ENCODE results near the gene SPATA31E1.
"Not testable (repeated sequence)": the region's sequence is repeated elsewhere in the genome, so short reads cannot be mapped to it uniquely, and the experiment has no call there.

Gene SPATA31E1

GRCh38 chr9:87882627-87883026, at the start of gene SPATA31E1:
Gene SPATA31E1, plus strand, starts transcription at chr9:87882877. Its CDS starts 15 bp downstream, at chr9:87882892.
- no peak for DNase-seq

GRCh38 chr9:87834357-87834756, 48.3 kb upstream of the SPATA31E1 start:
- no peak for DNase-seq

- no peak for DNase-seq
Measured at GRCh38 chr9:87836536-87836935, 46.1 kb upstream of the SPATA31E1 start.

GRCh38 chr9:87836951-87837705, 45.5 kb upstream of the SPATA31E1 start:
- DNase-seq: no peak

- no peak for DNase-seq
Measured at GRCh38 chr9:87840134-87840533, 42.5 kb upstream of the SPATA31E1 start.

DNA sequence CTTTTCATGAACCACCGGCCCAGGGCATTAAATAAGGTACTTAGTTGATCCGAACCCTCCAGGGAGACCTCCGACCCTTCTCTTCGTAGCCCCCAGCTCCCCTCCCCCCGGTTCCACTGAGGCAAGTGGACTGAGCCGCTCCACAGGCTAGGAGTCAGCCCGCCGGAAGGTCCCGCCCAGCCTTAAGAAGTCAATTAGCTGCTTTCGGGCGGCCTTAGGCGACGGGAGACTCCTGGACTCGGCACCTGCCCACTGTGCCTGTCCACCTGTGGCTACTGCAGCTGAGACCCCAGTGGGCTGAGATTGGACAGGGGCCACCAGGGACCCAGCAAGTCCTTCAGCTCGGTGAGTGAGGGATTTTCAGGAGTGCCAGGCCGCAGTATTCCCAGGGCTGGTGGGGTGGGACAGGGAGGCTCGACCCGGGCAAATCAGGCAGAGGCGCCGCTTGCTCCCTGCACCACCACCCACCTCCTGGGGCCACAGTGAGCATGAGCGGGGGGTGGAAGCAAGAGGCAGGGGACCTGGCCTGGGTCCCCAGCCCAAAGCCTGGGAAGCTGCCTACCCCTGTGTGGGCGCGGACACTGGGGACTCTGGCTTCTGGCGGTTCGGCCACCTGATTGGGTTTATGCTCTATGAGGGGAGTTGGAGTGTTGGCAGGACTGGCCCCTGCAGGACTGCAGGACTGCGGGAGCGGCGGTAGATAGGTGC, 39.6 kb upstream of the SPATA31E1 start:
- no peak for DNase-seq

DNA sequence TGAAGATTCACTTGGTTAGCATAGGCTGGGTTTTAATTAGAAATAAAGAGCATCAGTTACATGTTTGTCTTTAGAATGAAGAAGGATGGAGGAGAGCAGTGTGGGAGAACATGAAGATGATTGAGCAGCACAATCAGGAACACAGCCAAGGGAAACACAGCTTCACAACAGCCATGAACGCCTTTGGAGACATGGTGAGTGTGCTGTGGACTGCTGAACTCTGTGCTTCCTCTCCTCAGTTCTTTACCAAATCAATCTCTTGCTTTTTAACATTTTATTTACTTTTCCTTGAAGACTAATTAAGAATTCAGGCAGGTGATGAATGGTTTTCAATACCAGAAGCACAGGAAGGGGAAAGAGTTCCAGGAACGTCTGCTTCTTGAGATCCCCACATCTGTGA, 38.2 kb upstream of the SPATA31E1 start:
- no peak for DNase-seq

GRCh38 chr9:87847817-87848216, 34.9 kb upstream of the SPATA31E1 start:
- DNase-seq: peak; percentile 37

DNA sequence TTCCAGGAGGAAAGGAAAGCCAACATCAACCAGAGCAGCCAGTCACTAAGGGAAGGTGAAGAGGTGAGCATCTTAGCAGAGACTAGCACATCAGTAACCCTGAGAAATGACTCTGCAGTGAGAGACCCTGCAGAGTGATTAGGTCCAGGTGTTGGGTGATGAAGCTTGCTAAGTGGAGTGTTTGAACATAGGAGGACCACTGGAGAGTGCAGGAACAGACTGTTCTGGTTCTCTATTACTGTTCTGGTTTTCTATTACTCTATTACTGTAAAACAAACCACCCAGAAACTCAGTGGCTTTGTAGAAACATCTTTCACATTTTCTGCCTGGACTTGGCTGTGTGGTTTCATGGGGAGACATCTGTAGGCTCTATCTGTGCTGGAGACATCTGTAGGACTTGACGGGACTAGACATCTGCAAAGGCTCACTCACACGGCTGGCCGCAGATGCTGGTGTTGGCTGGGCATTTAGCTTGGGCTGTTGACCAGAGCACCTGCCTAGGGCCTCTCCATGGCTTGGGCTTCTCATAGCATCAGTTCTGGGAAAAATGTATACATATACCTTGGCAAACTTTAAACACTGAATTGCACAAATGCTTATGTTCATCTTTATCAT, 33.4 kb upstream of the SPATA31E1 start:
- DNase-seq: no peak

GRCh38 chr9:87850391-87850790, 32.3 kb upstream of the SPATA31E1 start:
- DNase-seq: peak; percentile 53

- DNase-seq: not testable (repeated sequence)
Measured at GRCh38 chr9:87851186-87851585, 31.5 kb upstream of the SPATA31E1 start.

DNA sequence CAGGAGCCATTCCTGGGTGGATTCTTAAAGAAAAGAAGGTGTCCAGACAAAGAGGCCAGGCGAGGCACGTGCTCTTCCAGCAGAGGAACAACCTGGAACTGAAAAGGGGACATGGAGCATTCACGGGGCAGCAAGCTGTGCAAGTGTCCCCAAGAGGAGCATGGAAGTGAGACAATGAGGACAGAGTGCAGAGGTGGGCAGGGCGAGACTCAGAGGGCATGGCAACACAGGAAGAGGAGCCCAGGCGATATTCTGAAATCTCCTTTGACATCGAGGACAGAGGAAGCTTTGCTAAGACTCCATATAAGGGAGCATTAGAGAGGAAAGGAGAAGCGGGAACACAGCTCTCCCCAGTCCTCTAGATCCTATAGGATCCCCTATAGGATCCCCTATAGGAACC, 29.4 kb upstream of the SPATA31E1 start:
- no peak for DNase-seq

GRCh38 chr9:87853876-87854579, 28.6 kb upstream of the SPATA31E1 start:
- DNase-seq: no peak

GRCh38 chr9:87854580-87854955, 28.1 kb upstream of the SPATA31E1 start:
- DNase-seq: no peak

DNA sequence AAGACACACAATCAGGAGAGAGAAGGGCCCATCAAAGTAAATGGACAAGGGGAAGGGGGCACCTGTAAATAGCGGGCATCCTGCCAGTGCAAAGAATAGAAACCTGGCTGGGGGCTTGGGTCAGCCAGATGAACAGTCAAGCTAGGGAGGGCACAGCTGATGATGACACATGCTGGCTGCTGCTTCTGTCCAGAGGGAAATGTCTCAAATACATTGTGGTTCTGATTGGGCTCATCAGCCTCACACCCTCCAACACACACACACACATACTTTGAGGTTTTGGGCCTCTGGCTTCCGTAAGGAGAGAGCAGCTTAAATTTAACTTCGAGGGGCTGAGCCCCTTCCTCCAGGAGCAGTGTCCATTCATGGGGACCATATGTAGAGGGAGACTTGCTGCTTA, 27.6 kb upstream of the SPATA31E1 start:
- no peak for DNase-seq

GRCh38 chr9:87857141-87857947, 25.3 kb upstream of the SPATA31E1 start:
- no peak for DNase-seq

DNA sequence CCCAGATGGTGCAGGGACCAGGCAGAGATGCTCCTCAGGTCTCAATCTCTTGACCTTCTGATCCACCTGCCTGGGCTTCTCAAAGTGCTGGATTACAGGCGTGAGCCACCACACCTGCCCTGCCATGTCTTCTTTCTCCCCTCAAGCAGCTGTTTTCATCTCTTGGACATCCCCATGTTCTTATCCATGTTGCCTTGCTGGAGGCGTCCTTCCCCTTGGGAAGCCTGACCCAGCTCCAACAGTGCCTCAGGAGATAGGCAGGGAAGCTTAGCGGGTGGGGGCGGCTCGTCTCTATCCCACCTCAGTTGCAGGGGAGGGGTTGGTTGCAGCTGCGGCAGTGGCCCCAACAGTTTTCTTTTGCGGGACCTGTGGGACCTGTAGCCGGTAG, 24.7 kb upstream of the SPATA31E1 start:
- no peak for DNase-seq

- no peak for DNase-seq
Measured at GRCh38 chr9:87859137-87859536, 23.5 kb upstream of the SPATA31E1 start.

GRCh38 chr9:87859786-87860185, 22.9 kb upstream of the SPATA31E1 start:
- no peak for DNase-seq

DNA sequence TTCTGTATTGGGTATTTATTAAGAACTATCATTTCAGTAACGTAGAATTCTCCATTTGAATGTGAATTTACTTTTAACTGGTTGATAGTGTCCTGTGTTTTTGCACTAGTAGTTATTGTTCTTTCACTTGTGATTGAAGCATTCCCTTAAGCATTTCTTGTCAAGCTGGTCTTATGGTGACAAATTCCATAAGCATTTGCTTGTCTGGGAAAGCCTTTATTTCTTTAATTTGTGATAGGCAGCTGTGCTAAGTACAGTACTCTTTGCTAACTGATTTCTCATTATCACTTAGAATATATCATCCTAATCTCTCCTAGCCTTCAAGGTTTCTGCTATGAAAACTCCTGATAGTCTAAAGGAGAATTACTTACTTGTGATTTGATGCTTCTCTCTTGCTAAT, 21.3 kb upstream of the SPATA31E1 start:
- no peak for DNase-seq

GRCh38 chr9:87862536-87863268, 20.0 kb upstream of the SPATA31E1 start:
- peak; percentile 90 for DNase-seq

Measured in NCI-H226 (cell line).